VCaP (cell line): ENCODE data around the gene CCDC86.

Experiments used
- H3K27ac ChIP-seq: fragments of 450-650 bp; 2 replicates; pipeline ENCODE4 v1.5.1; 2017
- TF ChIP-seq, protein P1 (sequence below): fragments of 450-650 bp; conservative IDR thresholded peaks from 2 replicates; pipeline ENCODE4 v1.5.1; 2017; ENCODE audit warnings: mild to moderate bottlenecking, moderate library complexity

Gene CCDC86

DNA sequence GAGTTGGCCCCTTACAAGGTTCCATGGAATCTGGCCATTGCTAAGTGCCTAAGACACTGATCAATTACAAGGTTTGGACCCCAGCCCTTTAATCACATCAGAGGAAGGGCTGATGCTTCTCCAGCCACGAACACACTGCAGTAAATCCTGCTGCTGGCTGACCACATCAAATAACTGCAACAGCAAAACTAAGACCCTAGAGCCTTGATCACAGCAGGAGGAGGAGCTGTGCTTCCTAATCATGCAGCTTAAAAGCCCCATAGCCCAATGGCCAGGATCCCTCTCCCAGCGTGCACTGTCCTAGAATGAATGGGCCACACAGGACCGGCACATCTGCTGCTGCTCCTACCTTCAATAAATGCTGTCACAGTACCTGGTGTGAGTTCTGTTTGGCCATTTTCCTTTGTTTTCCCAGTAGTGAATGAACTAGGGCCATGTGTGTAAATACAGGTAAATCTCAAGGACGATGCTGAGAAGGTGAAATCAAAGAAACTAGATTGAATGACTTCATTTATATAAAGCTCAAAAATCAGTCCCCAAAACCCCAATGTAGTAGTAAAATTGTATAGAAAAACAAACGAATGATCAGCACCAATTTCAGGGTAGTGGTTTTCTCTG is 38.2 kb downstream of the CCDC86 start:
- peak overlapping the region; percentile 71 for H3K27ac ChIP-seq
- TF ChIP-seq, protein P1, sequence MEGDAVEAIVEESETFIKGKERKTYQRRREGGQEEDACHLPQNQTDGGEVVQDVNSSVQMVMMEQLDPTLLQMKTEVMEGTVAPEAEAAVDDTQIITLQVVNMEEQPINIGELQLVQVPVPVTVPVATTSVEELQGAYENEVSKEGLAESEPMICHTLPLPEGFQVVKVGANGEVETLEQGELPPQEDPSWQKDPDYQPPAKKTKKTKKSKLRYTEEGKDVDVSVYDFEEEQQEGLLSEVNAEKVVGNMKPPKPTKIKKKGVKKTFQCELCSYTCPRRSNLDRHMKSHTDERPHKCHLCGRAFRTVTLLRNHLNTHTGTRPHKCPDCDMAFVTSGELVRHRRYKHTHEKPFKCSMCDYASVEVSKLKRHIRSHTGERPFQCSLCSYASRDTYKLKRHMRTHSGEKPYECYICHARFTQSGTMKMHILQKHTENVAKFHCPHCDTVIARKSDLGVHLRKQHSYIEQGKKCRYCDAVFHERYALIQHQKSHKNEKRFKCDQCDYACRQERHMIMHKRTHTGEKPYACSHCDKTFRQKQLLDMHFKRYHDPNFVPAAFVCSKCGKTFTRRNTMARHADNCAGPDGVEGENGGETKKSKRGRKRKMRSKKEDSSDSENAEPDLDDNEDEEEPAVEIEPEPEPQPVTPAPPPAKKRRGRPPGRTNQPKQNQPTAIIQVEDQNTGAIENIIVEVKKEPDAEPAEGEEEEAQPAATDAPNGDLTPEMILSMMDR = no peak

DNA sequence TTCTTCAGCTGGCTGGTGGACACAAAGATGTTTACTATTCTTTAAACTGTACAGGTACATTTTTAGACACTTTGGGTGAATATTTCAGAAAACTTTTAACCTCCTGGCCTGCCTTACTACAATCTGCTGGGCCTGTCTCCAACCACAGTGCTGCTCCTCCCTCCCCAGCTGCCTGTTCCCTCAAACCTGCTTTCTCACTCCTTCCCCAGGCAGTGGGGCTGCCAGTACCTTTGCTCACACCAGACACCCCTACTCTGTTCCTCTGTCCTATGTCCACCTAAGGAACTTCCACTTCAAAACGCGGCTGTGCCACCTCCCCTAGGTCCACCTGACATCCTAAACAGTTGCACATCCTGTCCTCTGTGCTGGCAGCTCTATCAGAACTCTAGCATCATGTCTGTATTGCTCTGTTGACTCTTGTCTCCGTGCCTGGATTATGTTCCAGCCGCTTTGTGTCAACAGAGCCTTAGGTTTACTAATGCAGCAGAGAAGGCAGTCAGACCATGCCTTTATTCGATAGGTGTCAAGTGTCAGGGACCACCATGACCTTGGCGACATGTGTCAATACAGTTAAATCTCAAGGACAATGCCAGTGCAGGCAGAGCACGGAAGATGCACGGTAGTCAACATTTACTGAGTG is 38.9 kb downstream of the CCDC86 start:
- TF ChIP-seq, protein P1 = no peak

DNA sequence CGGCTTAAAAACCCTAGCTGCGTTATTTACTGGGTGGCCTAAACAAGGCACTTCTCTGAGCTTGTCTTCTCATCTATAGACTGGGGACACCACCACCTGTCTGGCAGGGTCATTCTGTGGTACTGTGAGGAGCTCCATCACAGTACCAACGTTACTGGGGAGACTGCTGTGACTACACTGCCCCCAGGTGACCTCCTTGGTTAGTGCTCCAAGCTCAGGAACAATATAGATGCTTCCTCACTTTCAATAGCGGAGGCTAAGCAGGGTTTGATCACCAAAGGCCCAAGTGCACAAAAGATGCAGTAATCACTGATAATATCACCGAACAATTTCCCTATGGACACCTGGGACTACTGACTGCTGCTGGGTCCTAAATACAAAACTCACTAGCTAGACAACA is 45.6 kb downstream of the CCDC86 start:
- 0 out of 2 replicates have a peak overlapping the region, but pooled peaks have one; percentile 9 for H3K27ac ChIP-seq
- TF ChIP-seq, protein P1 = peak; percentile 73

More for the DNA sequence above, 38.9 kb downstream of the CCDC86 start:
- H3K27ac ChIP-seq = peak overlapping the region; percentile 71

DNA sequence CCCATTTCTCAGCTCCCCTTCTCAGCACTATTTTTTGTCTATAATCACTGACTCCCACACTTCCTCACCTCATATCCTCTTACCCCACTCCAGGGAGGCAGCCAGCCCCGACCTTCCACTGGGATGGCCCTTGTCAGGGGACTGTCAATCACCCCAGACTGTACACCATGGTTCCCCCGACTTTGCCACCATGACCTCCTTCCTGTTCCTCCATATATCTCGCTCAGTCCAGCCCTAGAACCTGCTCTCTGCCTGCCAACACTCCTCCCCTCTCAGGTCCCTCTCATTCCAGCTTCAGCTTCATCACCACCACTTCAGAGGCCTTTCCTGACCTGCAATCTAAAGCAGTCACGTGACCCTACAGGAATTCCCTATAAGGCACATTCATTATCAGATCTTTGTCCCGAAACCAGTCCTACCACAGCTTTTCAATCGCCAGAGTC is 48.0 kb downstream of the CCDC86 start:
- TF ChIP-seq, protein P1 = no peak
- H3K27ac ChIP-seq = peak overlapping the region; percentile 58

DNA sequence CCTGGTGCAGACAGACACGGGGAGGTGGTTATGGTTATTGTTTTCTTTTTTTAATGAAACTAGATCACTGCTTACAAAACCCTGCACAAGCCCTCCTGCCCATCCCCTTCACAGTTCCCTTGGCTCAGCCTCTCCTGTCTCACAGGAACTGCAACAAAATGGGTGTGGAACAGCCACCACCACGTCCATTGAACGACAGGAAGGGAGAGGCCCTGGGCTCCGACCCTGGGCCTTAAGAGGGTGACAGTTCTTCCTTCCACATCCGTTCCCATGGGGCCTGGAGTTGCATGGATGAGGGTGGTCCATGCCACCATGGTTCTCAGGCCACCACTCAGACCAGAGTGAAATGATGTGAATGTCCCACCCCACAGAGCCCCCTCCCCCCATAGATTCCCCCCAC is 48.8 kb downstream of the CCDC86 start:
- TF ChIP-seq, protein P1 = no peak
- H3K27ac ChIP-seq = peak overlapping the region; percentile 58

DNA sequence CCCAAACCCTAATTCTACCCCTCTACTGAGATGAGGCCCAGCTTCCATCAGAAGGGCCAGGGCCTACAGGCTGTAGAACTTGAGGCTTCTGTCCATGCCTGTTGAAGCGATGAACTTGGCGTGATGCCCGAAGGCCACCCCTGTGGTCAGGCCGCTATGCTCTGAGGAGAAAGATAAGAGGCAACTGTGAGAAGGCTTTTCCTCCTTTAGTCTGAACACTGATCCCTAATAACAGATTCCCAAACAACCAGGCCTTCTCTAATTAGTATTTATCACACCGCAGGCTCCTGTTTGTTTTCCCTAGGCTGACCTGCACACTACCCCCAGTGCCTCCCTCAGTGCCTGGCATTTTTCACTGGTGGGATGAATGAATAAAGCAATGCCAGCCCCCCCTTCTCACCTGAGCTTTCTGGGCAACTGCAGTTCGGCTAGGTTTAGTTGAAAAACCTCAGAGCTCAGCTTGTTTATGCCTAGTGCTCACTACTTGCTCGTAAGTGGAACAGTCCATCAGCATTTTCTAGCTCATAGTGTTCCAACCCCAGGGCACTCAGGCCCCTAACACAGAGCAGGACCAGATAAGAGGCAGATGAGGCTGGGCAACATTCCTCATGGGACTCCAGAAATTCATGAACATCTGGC is 49.3 kb downstream of the CCDC86 start:
- peak overlapping the region; percentile 58; the same call in 1 of the 2 replicates for H3K27ac ChIP-seq
- TF ChIP-seq, protein P1 = no peak

DNA sequence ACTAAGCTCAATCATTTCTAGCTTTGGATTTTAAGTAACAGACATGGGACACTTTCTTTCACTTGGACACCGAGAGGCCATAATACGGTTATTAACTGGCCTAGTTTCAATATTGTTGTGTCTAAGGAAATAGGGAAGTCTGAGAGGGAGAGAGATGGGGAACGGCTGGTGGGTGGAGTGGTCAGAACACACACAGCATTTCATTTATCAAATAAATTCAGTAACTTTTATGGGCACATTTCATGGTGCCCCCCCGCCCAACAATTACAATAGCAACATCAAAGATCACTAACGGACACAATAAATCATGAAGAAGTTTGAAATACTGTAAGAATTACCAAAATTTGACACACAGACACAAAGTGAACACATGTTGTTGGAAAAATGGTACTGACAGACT is 53.8 kb downstream of the CCDC86 start:
- TF ChIP-seq, protein P1 = no peak
- no peak overlapping the region for H3K27ac ChIP-seq
